HG03520 (cell line): ENCODE results near the gene EEFSEC.

Experiments used
- ATAC-seq: cut with Tn5 transposase; IDR thresholded peaks from one replicate; pipeline ENCODE4 v1.9.1; 2021; ENCODE audit warnings: mild to moderate bottlenecking, moderate library complexity; ENCODE audit not compliant: unreplicated experiment

Gene EEFSEC

GRCh38 chr3:128269006-128269775 lies 115.9 kb downstream of the EEFSEC start:
- no peak for ATAC-seq

GRCh38 chr3:128269796-128270195 lies 116.5 kb downstream of the EEFSEC start:
- no peak for ATAC-seq

DNA sequence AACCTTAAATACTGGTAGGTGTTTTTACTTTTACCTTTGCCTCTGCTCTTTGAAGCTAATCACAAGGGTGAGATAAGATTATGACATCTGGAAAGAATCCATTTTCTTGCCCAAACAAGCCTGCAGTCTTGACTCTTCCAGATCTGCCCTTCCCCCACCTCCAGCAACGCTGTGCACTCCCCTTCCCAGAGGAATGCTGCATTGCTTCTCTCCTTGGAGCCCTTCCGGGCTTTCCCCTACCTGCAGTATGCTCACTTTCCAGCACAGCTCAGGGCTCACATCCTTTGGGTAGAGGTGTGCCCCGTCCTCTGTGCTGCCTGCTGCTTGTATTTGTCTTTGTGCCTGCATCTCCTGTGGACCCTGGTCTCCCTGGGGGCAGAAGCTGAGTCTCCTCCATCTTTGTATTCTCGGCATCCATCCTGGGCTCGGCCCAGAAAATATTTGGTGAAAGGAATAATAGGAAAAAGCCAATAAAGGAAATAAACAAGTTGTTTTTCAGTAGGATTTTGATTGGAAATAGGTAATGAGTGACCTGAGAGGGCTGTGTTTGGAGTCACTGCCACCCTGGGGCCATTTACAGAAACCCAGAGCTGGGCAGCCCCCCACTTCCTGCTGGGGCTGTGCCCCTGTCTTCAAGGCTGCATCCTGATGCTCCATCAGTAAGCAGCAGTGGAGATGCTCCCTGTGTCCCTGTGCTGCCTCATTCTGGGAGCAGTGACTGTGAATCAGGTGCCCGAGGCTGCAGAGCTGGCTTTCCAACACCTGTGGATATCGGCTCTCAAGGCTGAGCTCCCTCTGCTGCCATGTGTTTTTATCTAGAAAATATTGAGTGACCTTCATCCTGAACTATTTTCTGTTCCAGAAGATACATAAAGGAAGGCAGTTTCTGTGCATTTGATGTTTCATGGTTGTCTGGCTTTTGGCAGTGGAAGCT lies 117.5 kb downstream of the EEFSEC start:
- ATAC-seq, result no peak

DNA sequence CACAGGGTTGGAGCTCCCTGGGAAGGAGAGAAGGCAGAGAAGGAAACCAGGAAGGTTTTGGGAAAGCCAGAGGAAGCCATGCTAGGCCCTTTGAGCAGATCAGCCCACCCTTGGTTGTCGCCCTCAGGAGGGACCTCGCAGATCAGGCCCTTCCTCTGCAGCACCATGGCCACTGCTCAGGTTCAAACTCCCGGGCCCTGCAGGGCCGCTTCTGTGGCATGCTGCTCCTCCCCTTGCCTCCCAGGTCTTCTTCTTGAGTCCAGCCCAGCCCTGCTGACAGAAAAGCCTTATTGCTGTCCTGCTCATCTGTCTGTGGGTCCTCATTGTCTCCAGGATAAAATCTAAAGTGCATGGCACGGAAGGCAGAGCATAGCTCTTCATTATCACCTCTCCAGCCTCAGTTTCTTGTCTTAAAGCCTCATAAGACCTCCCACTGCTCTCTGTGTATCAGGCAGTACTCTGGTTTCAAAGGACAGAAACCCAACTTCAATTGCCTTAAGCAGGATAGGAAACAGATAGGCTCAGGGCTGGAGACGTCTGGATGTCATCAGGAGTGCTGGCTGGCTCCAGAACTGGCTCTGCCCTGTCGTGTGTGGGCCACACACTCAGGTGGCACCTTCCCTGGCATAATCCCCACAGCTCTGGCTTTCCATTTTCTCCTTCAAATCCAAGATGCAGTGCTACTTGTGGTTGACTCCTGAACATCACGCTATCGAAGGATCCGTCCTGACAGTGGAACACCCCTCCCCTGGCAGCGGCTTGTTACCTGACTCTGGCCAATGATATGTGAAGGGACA lies 118.5 kb downstream of the EEFSEC start:
- no peak for ATAC-seq

- ATAC-seq, result no peak
These were observed 120.0 kb downstream of the EEFSEC start for GRCh38 chr3:128273109-128273840.

DNA sequence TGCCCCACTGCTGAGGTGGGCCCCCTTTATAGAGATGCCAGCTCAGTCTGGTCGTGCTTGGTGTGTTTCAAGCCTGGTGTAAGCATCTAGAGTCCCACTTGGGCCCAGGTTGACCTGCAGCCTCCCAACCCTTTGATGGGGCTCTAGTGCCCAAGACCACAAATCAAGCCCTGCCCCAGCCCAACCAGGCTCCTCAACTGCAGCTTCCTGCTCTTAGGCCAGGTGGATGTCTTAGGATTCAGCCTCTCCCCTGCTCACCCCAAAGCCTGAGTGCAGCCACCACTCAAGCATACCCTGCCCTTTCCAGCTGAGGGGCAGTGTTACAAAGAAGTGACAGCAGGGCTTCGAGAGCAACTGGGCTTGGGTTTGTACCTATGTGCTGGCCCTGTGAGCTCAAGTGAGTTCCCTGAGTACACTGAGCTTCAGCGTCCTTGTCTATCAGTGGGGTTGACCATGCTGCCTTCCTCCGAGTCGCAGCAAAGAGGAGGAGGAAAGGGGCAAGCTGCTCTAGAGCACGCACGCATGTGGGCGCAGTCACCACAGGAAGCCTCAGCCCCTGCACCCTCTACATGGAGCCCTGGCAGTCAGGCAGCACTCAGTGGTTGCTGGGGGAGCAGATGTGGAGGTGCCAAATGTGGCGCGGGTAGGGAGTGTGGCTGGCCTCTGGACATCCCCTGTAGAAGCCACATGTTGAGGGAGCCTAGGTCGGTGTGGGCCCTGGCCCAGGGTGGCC lies 120.7 kb downstream of the EEFSEC start:
- no peak for ATAC-seq

GRCh38 chr3:128274837-128275236 lies 121.6 kb downstream of the EEFSEC start:
- no peak for ATAC-seq

GRCh38 chr3:128275316-128276145 lies 122.2 kb downstream of the EEFSEC start:
- no peak for ATAC-seq

DNA sequence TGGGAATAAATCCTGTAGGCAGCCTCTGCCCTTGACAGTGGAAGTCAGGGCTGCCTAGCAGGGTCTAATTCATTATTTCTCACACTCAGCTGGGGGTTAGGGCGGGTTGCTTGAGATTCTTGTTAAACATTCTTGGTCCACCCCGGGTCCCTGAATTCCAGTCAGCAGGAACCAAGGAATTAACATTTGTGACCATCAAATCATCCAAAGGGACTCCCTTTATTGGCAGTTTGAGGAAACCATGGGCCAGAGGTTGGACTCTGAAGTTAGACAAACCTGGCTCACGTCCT lies 122.8 kb downstream of the EEFSEC start:
- ATAC-seq, result no peak

- no peak for ATAC-seq
These were observed 123.4 kb downstream of the EEFSEC start for GRCh38 chr3:128276577-128277183.

GRCh38 chr3:128277378-128278069 lies 124.2 kb downstream of the EEFSEC start:
- no peak for ATAC-seq

GRCh38 chr3:128278130-128278529 lies 124.8 kb downstream of the EEFSEC start:
- ATAC-seq, result no peak

GRCh38 chr3:128278761-128279600 lies 125.7 kb downstream of the EEFSEC start:
- ATAC-seq, result no peak

GRCh38 chr3:128279601-128279880 lies 126.3 kb downstream of the EEFSEC start:
- no peak for ATAC-seq

- no peak for ATAC-seq
These were observed 127.3 kb downstream of the EEFSEC start for GRCh38 chr3:128280481-128281052.

- no peak for ATAC-seq
These were observed 127.8 kb downstream of the EEFSEC start for GRCh38 chr3:128281056-128281455.
